ENCODE data around the gene HLA-DRA. TPM values are rescaled to one million over a fixed set of nuclear protein-coding genes. Genes with fewer than 3 reads are reported as not detected.

Gene HLA-DRA
- total and polyA plus RNA-seq, 2 experiments from 2014 or later, result 6.9 to 7.7 TPM

GRCh38 chr6:32491700-32492099 is 52.0 kb downstream of the HLA-DRA start:
- no peaks in the 10 kb centered on the region for H3K9me2 ChIP-seq (ENCODE audit: insufficient read depth)

GRCh38 chr6:32492351-32492750 is 52.7 kb downstream of the HLA-DRA start:
- no peak overlapping the region for H3K27ac ChIP-seq (ENCODE audit: low read depth)

More at GRCh38 chr6:32491700-32492099, 52.0 kb downstream of the HLA-DRA start:
- H3K9me3 Mint-ChIP-seq, result no peaks in the 10 kb centered on the region
- no peaks in the 10 kb centered on the region for H3K27me3 Mint-ChIP-seq (ENCODE audit: insufficient read depth, low read depth, poor library complexity)
- Histone ChIP-seq H3K4me3 (no peak overlapping the region), H3K79me2 (replicated peaks; ENCODE audit: insufficient read depth) (no peaks in the 10 kb centered on the region), H3K4me2 (no peak overlapping the region), H3K27ac (ENCODE audit: low read depth) (no peak overlapping the region), H3K27me3 (ENCODE audit: insufficient read depth) (no peaks in the 10 kb centered on the region), H3K4me1 (ENCODE audit: insufficient read depth) (no peaks in the 10 kb centered on the region), H3K36me3 (ENCODE audit: insufficient read depth) (no peaks in the 10 kb centered on the region), H3F3A (replicated peaks; ENCODE audit: low read depth) (no peaks in the 10 kb centered on the region), H2AFZ (no peak overlapping the region), H4K20me1 (replicated peaks; ENCODE audit: insufficient read depth) (no peaks in the 10 kb centered on the region)
- H3K36me3 Mint-ChIP-seq (ENCODE audit: low read depth), result no peaks in the 10 kb centered on the region
- DNase-seq (ENCODE audit: low spot score) (no peak), ATAC-seq (no peak)
- no peak for TF ChIP-seq EZH2phosphoT487 (IDR thresholded peaks at IDR 0.05; ENCODE audit: unreplicated experiment)
- no peak for TF ChIP-seq JUNB (IDR thresholded peaks at IDR 0.05; ENCODE audit: unreplicated experiment)
- TF ChIP-seq STAT1 (IDR thresholded peaks at IDR 0.05; ENCODE audit: unreplicated experiment), result no peak
- TF ChIP-seq ZNF114 (CRISPR knock-in tag; IDR thresholded peaks at IDR 0.05), result no peak
- no peak for TF ChIP-seq ZNF331 (CRISPR knock-in tag; IDR thresholded peaks at IDR 0.05; ENCODE audit: low read depth)
- TF ChIP-seq, protein P1, sequence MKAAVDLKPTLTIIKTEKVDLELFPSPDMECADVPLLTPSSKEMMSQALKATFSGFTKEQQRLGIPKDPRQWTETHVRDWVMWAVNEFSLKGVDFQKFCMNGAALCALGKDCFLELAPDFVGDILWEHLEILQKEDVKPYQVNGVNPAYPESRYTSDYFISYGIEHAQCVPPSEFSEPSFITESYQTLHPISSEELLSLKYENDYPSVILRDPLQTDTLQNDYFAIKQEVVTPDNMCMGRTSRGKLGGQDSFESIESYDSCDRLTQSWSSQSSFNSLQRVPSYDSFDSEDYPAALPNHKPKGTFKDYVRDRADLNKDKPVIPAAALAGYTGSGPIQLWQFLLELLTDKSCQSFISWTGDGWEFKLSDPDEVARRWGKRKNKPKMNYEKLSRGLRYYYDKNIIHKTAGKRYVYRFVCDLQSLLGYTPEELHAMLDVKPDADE (IDR thresholded peaks at IDR 0.05), result no peak
- no peak for TF ChIP-seq NANOG (IDR thresholded peaks at IDR 0.05; ENCODE audit: borderline replicate concordance)
- TF ChIP-seq EZH2 (IDR thresholded peaks at IDR 0.05; ENCODE audit: low read depth, unreplicated experiment), result no peak
- no peaks in the 10 kb centered on the region for H3K4me1 Mint-ChIP-seq
- H3K4me3 Mint-ChIP-seq, result no peak overlapping the region
- H3K27ac Mint-ChIP-seq, result no peak overlapping the region

More at GRCh38 chr6:32492351-32492750, 52.7 kb downstream of the HLA-DRA start:
- H3K27ac Mint-ChIP-seq, result no peak overlapping the region
- no peak for TF ChIP-seq EZH2phosphoT487 (IDR thresholded peaks at IDR 0.05; ENCODE audit: unreplicated experiment)
- TF ChIP-seq EZH2 (IDR thresholded peaks at IDR 0.05; ENCODE audit: low read depth, unreplicated experiment), result no peak
- TF ChIP-seq, protein P2, sequence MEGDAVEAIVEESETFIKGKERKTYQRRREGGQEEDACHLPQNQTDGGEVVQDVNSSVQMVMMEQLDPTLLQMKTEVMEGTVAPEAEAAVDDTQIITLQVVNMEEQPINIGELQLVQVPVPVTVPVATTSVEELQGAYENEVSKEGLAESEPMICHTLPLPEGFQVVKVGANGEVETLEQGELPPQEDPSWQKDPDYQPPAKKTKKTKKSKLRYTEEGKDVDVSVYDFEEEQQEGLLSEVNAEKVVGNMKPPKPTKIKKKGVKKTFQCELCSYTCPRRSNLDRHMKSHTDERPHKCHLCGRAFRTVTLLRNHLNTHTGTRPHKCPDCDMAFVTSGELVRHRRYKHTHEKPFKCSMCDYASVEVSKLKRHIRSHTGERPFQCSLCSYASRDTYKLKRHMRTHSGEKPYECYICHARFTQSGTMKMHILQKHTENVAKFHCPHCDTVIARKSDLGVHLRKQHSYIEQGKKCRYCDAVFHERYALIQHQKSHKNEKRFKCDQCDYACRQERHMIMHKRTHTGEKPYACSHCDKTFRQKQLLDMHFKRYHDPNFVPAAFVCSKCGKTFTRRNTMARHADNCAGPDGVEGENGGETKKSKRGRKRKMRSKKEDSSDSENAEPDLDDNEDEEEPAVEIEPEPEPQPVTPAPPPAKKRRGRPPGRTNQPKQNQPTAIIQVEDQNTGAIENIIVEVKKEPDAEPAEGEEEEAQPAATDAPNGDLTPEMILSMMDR (conservative IDR thresholded peaks at IDR 0.05; ENCODE audit: low read depth in 2 of 2), result no peak
- TF ChIP-seq STAT1 (IDR thresholded peaks at IDR 0.05; ENCODE audit: unreplicated experiment), result no peak
- no peak for TF ChIP-seq POLR2AphosphoS5 (IDR thresholded peaks at IDR 0.05; ENCODE audit: low read depth)
- TF ChIP-seq ZNF114 (CRISPR knock-in tag; IDR thresholded peaks at IDR 0.05), result no peak
- no peaks in the 10 kb centered on the region for H3K4me1 Mint-ChIP-seq
- Histone ChIP-seq H3K79me2 (replicated peaks; ENCODE audit: insufficient read depth) (no peaks in the 10 kb centered on the region), H3K4me1 (ENCODE audit: insufficient read depth) (no peaks in the 10 kb centered on the region), H3K9me2 (ENCODE audit: insufficient read depth) (no peaks in the 10 kb centered on the region), H4K20me1 (replicated peaks; ENCODE audit: insufficient read depth) (no peaks in the 10 kb centered on the region), H3K36me3 (ENCODE audit: insufficient read depth) (no peaks in the 10 kb centered on the region), H3F3A (replicated peaks; ENCODE audit: low read depth) (no peaks in the 10 kb centered on the region), H3K27me3 (ENCODE audit: insufficient read depth) (no peaks in the 10 kb centered on the region), H3K4me2 (no peak overlapping the region), H3K4me3 (no peak overlapping the region), H2AFZ (no peak overlapping the region)
- ATAC-seq (no peak), DNase-seq (ENCODE audit: low spot score) (no peak)
- no peaks in the 10 kb centered on the region for H3K36me3 Mint-ChIP-seq (ENCODE audit: low read depth)
- no peaks in the 10 kb centered on the region for H3K27me3 Mint-ChIP-seq (ENCODE audit: insufficient read depth, low read depth, poor library complexity)
- H3K4me3 Mint-ChIP-seq, result no peak overlapping the region
- no peaks in the 10 kb centered on the region for H3K9me3 Mint-ChIP-seq

Other genes with a start within 250 kb of the HLA-DRA start
- 89.4 and 111 TPM in 2 replicates for gene PBX2, start 249.7 kb upstream of the HLA-DRA start, total RNA-seq (2014; rRNA removed; shearing (Covaris generic))
- gene PBX2, start 249.7 kb upstream of the HLA-DRA start, polyA plus RNA-seq (2016; fragmentation: Nextera tagmentation; extraction: Ambion mirVana), result 7.2 and 8.5 TPM in 2 replicates
- 4.7 and 7.8 TPM in 2 replicates for gene GPSM3, start 247.2 kb upstream of the HLA-DRA start, total RNA-seq (2014; rRNA removed; shearing (Covaris generic))
- 5.5 and 5.9 TPM in 2 replicates for gene GPSM3, start 247.2 kb upstream of the HLA-DRA start, polyA plus RNA-seq (2016; fragmentation: Nextera tagmentation; extraction: Ambion mirVana)
- gene NOTCH4, start 215.8 kb upstream of the HLA-DRA start, total RNA-seq (2014; rRNA removed; shearing (Covaris generic)), result 2.8 and 3.5 TPM in 2 replicates
- gene NOTCH4, start 215.8 kb upstream of the HLA-DRA start, polyA plus RNA-seq (2016; fragmentation: Nextera tagmentation; extraction: Ambion mirVana), result 2.6 and 2.7 TPM in 2 replicates
- not detected in 2 replicates for gene TSBP1, start 68.0 kb upstream of the HLA-DRA start, total RNA-seq (2014; rRNA removed; shearing (Covaris generic))
- 0.15 TPM in 1 of 2 replicates, not detected in the other for gene TSBP1, start 68.0 kb upstream of the HLA-DRA start, polyA plus RNA-seq (2016; fragmentation: Nextera tagmentation; extraction: Ambion mirVana)
- gene BTNL2, start 32.7 kb upstream of the HLA-DRA start, total RNA-seq (2014; rRNA removed; shearing (Covaris generic)), result not detected in 2 replicates
- not detected in 2 replicates for gene BTNL2, start 32.7 kb upstream of the HLA-DRA start, polyA plus RNA-seq (2016; fragmentation: Nextera tagmentation; extraction: Ambion mirVana)
- not detected in 2 replicates for gene HLA-DRB5, start 90.4 kb downstream of the HLA-DRA start, total RNA-seq (2014; rRNA removed; shearing (Covaris generic))
- not detected in 2 replicates for gene HLA-DRB5, start 90.4 kb downstream of the HLA-DRA start, polyA plus RNA-seq (2016; fragmentation: Nextera tagmentation; extraction: Ambion mirVana)
- 0.38 and 0.74 TPM in 2 replicates for gene HLA-DRB1, start 150.0 kb downstream of the HLA-DRA start, total RNA-seq (2014; rRNA removed; shearing (Covaris generic))
- 1.5 and 2.7 TPM in 2 replicates for gene HLA-DRB1, start 150.0 kb downstream of the HLA-DRA start, polyA plus RNA-seq (2016; fragmentation: Nextera tagmentation; extraction: Ambion mirVana)
- not detected in 2 replicates for gene HLA-DQA1, start 197.5 kb downstream of the HLA-DRA start, total RNA-seq (2014; rRNA removed; shearing (Covaris generic))
- 0.42 and 0.49 TPM in 2 replicates for gene HLA-DQA1, start 197.5 kb downstream of the HLA-DRA start, polyA plus RNA-seq (2016; fragmentation: Nextera tagmentation; extraction: Ambion mirVana)
- gene HLA-DQB1, start 226.8 kb downstream of the HLA-DRA start, total RNA-seq (2014; rRNA removed; shearing (Covaris generic)), result 4.6 and 5.7 TPM in 2 replicates
- 6.5 and 17.3 TPM in 2 replicates for gene HLA-DQB1, start 226.8 kb downstream of the HLA-DRA start, polyA plus RNA-seq (2016; fragmentation: Nextera tagmentation; extraction: Ambion mirVana)

All from GM23338 (cell line).